Activated CD4-positive, CD25-positive, alpha-beta regulatory T cell (primary cell): Measurements from ENCODE around the gene BPIFB3.

ENCODE experiments used
- DNase-seq, 4 experiments: peaks; one replicate each; lab custom pipeline; 2025; lab: John Stamatoyannopoulos, UW

Gene BPIFB3

GRCh38 chr20:33063271-33063670 lies 9.6 kb downstream of the BPIFB3 start:
- no peak for DNase-seq

DNA sequence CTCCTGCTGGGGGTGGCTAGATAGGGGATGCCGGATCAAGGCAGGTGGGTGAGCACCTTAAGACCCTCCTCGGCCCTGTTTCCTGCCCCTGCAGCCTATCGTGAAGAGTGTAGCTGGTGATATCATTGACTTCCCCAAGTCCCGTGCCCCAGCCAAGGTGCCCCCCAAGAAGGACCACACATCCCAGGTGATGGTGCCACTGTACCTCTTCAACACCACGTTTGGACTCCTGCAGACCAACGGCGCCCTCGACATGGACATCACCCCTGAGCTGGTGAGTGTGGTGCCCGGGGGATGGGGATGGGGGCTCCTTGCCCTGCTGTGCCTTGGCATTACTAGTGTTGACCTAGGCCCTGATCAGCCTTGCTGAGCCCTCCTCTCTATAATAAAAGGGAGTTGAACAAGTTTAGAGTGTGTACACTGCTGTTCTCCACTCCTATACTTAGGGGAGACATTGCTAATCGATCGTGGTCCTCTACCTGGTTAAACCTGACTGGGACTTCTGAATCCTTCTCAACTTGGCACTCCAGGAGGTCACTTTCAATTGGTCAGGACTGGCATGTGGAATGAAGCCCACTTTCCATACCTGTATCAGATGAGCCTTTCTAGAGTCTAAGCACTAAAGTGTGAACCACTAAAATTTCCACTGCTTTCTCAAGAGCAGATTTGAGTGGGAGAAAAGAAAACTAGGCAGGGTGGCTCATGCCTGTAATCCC lies 11.0 kb downstream of the BPIFB3 start:
- no peak for DNase-seq

GRCh38 chr20:33065785-33066184 lies 12.1 kb downstream of the BPIFB3 start:
- no peak for DNase-seq

- no peak for DNase-seq
Measured at GRCh38 chr20:33067806-33068205, 14.1 kb downstream of the BPIFB3 start.

DNA sequence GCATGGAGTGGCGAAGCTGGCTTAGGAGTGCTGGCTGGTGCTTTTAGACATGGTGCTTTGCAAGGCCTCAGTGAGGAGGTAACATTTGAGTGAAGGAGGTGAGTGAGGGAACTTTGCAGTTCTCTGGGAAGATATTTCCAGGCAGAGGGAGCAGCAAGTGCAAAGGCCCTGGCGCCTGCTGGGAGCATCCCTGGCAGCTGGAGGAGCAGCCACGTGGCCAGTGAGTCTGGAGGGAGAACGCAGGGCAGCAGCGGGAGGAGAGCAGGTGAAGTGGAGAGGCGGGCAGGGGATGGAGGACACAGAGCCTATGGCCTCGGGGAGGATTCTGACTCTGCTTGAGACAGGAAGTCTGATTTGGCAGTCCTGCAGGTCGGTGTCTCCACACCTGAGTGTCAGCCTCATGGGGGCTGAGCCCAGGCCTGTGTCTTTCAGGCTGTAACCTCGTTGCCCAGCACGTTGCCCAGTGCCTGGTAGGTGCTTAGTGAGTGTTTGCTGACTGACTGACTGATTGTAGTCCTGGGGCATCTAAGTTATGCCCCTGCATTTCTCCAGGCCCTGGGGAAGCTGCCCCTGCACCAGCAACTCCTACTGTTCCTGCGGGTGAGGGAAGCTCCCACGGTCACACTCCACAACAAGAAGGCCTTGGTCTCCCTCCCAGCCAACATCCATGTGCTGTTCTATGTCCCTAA lies 14.7 kb downstream of the BPIFB3 start:
- no peak for DNase-seq

- DNase-seq: no peak
Measured at GRCh38 chr20:33069673-33070072, 16.0 kb downstream of the BPIFB3 start.

- DNase-seq: no peak
Measured at GRCh38 chr20:33070111-33071053, 16.7 kb downstream of the BPIFB3 start.

- no peak for DNase-seq
Measured at GRCh38 chr20:33071198-33071597, 17.5 kb downstream of the BPIFB3 start.

DNA sequence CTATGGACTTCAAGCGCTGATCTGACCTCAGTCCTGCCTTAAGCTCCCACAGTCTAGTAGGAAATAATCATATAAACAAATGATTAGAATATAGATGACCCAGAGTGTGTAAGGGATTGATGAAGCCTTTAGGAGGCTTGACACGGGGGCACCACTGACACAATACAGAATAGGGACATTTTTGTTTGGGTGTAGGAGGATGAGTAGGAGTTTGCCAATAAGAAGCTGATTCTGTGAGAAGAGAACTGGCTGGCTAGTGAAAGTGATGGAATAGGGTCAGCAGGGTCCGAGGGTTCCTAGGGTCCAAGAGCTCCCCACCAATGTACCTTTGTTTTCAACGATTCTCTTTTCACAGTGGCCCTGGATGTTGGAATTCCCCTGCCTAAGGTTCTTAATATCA lies 18.7 kb downstream of the BPIFB3 start:
- DNase-seq: no peak

GRCh38 chr20:33072813-33073212 lies 19.1 kb downstream of the BPIFB3 start:
- DNase-seq: no peak

- DNase-seq: no peak
Measured at GRCh38 chr20:33074675-33075074, 21.0 kb downstream of the BPIFB3 start.

DNA sequence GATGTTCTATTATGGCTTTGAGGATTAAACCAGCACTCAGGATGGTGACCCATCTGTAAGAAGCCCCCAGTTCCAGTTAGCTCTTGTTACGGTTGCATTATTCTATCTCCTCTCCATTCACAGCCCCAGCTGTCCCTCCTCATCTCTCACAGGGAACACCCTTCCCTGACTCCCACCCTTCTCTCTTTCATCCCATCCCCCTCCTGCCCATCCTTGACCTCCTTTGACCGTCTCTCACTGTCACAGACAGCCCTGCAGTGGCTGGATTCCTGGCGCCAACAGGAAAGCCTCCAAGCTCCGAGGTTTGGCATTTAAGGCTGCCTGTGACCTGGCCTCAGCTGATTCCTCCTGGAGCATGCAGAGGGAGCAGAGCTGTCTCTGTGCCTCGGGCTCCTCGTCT lies 21.6 kb downstream of the BPIFB3 start:
- DNase-seq: no peak

- DNase-seq: no peak
Measured at GRCh38 chr20:33076662-33077372, 23.1 kb downstream of the BPIFB3 start.

DNA sequence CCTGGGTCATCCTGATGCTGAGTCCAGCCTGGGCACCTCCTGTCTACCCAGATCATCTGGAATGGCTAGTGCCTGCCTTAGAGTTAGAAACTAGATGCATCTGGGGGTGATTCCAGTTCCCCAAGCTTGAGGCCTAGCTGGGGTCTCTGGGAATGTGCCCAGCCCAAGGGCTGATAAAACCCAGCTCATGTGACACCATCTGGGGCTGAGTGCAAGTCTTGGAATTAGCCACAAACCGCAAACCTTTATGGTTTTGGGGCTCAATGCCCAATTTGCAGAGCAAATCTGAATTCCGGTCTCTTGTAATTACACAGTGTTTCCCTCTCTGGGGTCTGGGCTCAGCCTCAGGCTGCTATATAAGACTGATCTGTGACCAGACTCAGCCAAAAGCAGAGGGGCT lies 25.6 kb downstream of the BPIFB3 start, which contains the start of gene BPIFB4:
Gene BPIFB4, plus strand, starts transcription at position 385 of the 400 bp plus-strand sequence. CDS start 1,884 bp downstream, outside the sequence.
- no peak for DNase-seq

- no peak for DNase-seq
Measured at GRCh38 chr20:33081411-33082154, 27.9 kb downstream of the BPIFB3 start.

GRCh38 chr20:33082546-33082945 lies 28.8 kb downstream of the BPIFB3 start:
- DNase-seq: no peak

GRCh38 chr20:33083544-33084340 lies 30.0 kb downstream of the BPIFB3 start:
- no peak for DNase-seq

GRCh38 chr20:33084722-33085121 lies 31.0 kb downstream of the BPIFB3 start:
- DNase-seq: no peak

DNA sequence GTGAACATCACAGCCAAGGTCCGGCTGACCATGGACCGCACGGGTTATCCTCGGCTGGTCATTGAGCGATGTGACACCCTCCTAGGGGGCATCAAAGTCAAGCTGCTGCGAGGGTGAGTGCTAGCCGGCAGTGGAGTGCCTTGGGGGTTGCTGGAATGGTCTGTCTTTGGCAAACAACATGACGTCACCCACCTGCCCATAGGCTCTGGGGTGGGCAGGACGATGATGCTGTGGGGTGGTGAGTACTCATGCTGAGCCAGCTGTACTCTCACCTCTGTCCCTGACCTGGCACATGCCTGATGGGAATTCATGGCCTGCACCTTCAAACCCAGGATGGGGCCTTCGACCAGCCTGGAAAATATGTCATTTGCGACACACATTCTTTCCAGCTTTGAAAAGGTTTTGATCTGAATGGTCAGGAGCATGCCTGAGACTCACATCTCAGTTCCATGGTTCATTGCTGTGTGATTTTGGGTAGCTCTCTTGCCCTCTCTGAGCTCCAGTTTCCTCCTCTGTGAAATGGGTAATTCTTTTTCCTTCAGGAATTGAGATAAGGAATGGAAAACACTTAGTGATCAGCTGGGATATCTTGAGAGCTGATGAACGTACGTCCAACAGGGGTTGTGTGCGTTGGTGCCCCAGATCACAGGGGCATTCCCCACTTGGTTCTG lies 32.5 kb downstream of the BPIFB3 start:
- DNase-seq: no peak

DNA sequence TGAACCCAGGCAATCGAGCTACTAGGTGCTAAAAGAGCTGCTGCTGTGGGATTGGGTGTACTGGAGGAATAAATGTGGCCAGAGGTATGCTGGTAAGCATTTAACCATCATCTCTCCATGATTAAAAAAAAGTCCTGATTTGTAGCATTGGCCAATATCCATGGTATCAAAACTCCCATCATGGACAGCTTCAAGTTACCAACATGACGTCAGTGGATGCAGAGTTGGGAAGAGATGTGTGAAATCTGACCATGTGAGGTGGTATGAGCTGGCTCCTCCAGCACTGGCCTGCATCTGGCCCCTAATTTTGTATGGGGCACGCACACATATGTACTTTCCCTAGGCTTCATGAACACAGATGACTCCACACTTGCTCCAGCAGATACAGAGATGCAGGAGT lies 37.4 kb downstream of the BPIFB3 start:
- DNase-seq: no peak
